ENCODE data around the gene ERC2.

DNA sequence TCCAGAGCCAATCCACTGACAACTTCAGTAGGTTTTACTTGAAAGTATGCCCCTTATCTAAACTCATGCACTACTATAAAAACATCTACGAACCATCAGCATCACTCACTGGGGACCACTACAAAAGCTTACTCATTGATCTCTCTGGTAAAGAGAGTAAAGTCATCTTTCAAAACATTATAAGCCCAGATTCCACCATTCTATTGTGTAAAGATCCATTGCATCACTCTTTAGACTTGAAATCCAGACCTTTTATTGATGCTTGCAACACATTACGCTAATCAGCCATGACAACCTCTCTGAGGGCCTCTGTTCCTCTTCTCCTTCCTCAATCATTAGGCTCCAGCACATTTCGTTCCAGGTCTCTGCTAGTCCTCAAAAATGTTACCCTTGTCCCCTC is 732.3 kb downstream of the ERC2 start:
- TF ChIP-seq, protein P1, sequence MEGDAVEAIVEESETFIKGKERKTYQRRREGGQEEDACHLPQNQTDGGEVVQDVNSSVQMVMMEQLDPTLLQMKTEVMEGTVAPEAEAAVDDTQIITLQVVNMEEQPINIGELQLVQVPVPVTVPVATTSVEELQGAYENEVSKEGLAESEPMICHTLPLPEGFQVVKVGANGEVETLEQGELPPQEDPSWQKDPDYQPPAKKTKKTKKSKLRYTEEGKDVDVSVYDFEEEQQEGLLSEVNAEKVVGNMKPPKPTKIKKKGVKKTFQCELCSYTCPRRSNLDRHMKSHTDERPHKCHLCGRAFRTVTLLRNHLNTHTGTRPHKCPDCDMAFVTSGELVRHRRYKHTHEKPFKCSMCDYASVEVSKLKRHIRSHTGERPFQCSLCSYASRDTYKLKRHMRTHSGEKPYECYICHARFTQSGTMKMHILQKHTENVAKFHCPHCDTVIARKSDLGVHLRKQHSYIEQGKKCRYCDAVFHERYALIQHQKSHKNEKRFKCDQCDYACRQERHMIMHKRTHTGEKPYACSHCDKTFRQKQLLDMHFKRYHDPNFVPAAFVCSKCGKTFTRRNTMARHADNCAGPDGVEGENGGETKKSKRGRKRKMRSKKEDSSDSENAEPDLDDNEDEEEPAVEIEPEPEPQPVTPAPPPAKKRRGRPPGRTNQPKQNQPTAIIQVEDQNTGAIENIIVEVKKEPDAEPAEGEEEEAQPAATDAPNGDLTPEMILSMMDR (conservative IDR thresholded peaks at IDR 0.05 in 1 of 2, IDR thresholded peaks at IDR 0.05 in 1 of 2; ENCODE audit: extremely low read depth in 1 of 2, insufficient read depth in 1 of 2, low read depth in 1 of 2, low read length in 2 of 2): no peak
- TF ChIP-seq EZH2 (IDR thresholded peaks at IDR 0.05; ENCODE audit: borderline replicate concordance, low read length): no peak

Data from mammary epithelial cell (primary cell).